GM12878 (cell line): ENCODE data around the gene FEN1. TPM values are rescaled to one million over a fixed set of nuclear protein-coding genes. Genes with fewer than 3 reads are reported as not detected.

Experiments
- ATAC-seq: fragments of 200-7000 bp; cut with Tn5 transposase; 3 replicates; pipeline ENCODE4 v1.9.1; 2020; ENCODE audit warnings: mild to moderate bottlenecking, moderate library complexity
- BruUV-seq: library from RNA; stranded (reverse); fragments of 400-500 nt; replicated peaks from 2 replicates; lab custom pipeline; 2021; lab: Mats Ljungman, UMichigan
- CTCF ChIA-PET: fragments of 300-600 bp; sonication (Branson Sonifier 250); formaldehyde crosslinking; extraction: SDS; loops from one replicate; lab custom pipeline; 2021; ENCODE audit warnings: inconsistent platforms; lab: Yijun Ruan, JAX
- POLR2A ChIA-PET: fragments of 350-600 bp; formaldehyde crosslinking; extraction: SDS; loops from one replicate; lab custom pipeline; 2021; ENCODE audit warnings: inconsistent platforms; lab: Charles Lee
- RAD21 ChIA-PET: fragments of 300-600 bp; sonication (Branson Sonifier 250); formaldehyde crosslinking; loops from one replicate; lab custom pipeline; 2023; ENCODE audit warnings: antibody characterized with exemption; ENCODE audit not compliant: unreplicated experiment; lab: Charles Lee
- SMC1A ChIA-PET: fragments of 300-600 bp; sonication (Branson Sonifier 250); formaldehyde crosslinking; loops from one replicate; lab custom pipeline; 2023; ENCODE audit not compliant: unreplicated experiment, uncharacterized antibody; lab: Charles Lee
- DNase-seq: peaks from one replicate; pipeline ENCODE4 v3.0.0-alpha.2; 2011; ENCODE audit warnings: low read depth, low spot score
- FAIRE-seq: peaks from 3 replicates; lab custom pipeline; 2011; peaks lifted over from hg19 to GRCh38; lab: Jason Lieb, UNC
- H2AFZ ChIP-seq: 2 replicates; pipeline ENCODE4 v1.6.0; 2011; ENCODE audit warnings: low read depth, low read length, control low read depth; ENCODE audit not compliant: control insufficient read depth
- H3K27ac ChIP-seq: 2 replicates; pipeline ENCODE4 v1.5.1; 2011; ENCODE audit warnings: control low read depth; ENCODE audit not compliant: control insufficient read depth, insufficient read depth
- H3K27me3 ChIP-seq, 2 experiments: replicated peaks in 1 of 2; 2 replicates each; pipeline versions ENCODE4 v1.6.0 to v1.6.1; 2011; ENCODE audit warnings: low read length in 1 of 2; ENCODE audit not compliant: control insufficient read depth in 2 of 2, insufficient read depth in 2 of 2
- H3K36me3 ChIP-seq, 2 experiments: 2 replicates each; pipeline ENCODE4 v1.5.1; 2011; ENCODE audit warnings: low read length in 1 of 2; ENCODE audit not compliant: control insufficient read depth in 2 of 2, insufficient read depth in 2 of 2
- H3K4me1 ChIP-seq: 2 replicates; pipeline ENCODE4 v1.6.1; 2011; ENCODE audit warnings: mild to moderate bottlenecking, low read length, moderate library complexity, mixed read lengths; ENCODE audit not compliant: control insufficient read depth, insufficient read depth
- H3K4me2 ChIP-seq: 2 replicates; pipeline ENCODE4 v1.6.0; 2011; ENCODE audit warnings: control low read depth; ENCODE audit not compliant: control insufficient read depth, insufficient read depth
- H3K4me3 ChIP-seq: fragments of 200-600 bp; sonication (generic); 2 replicates; pipeline ENCODE4 v1.5.1; 2016
- H3K79me2 ChIP-seq: 2 replicates; pipeline ENCODE4 v1.6.0; 2011; ENCODE audit warnings: low read length; ENCODE audit not compliant: control insufficient read depth, insufficient read depth
- H3K9ac ChIP-seq: 2 replicates; pipeline ENCODE4 v1.8.0; 2011; ENCODE audit warnings: low read length, control low read depth, mixed read lengths; ENCODE audit not compliant: control insufficient read depth, insufficient read depth
- H3K9me3 ChIP-seq: replicated peaks from 3 replicates; pipeline ENCODE4 v1.5.1; 2011; ENCODE audit warnings: mild to moderate bottlenecking, low read length; ENCODE audit not compliant: control insufficient read depth, insufficient read depth
- H4K20me1 ChIP-seq: 2 replicates; pipeline ENCODE4 v1.6.0; 2011; ENCODE audit not compliant: control insufficient read depth, insufficient read depth
- ASH2L ChIP-seq: fragments of 300-600, 200-600 bp; sonication (generic); IDR thresholded peaks from 2 replicates; pipeline ENCODE4 v1.6.1; 2017; ENCODE audit warnings: low read depth, mild to moderate bottlenecking, borderline replicate concordance
- CREB1 ChIP-seq: IDR thresholded peaks from 2 replicates; pipeline ENCODE4 v1.6.1; 2012; ENCODE audit warnings: low read depth, mild to moderate bottlenecking, inconsistent platforms
- E2F4 ChIP-seq: IDR thresholded peaks from 2 replicates; pipeline ENCODE4 v1.6.1; 2012; ENCODE audit warnings: low read depth, low read length, improper control_type of control experiment
- JUNB ChIP-seq: IDR thresholded peaks from 2 replicates; pipeline ENCODE4 v1.6.1; 2016; ENCODE audit warnings: antibody characterized with exemption, mild to moderate bottlenecking
- MTA2 ChIP-seq: fragments of 450-650 bp; IDR thresholded peaks from 2 replicates; pipeline ENCODE4 v1.6.1; 2016; ENCODE audit warnings: low read depth, mild to moderate bottlenecking, moderate library complexity
- MYB ChIP-seq: fragments of 150-350 bp; IDR thresholded peaks from 2 replicates; pipeline ENCODE4 v1.6.1; 2014; ENCODE audit warnings: mild to moderate bottlenecking, low read depth, low read length, borderline replicate concordance
- PAX5 ChIP-seq: IDR thresholded peaks from 2 replicates; pipeline ENCODE4 v1.6.1; 2011; ENCODE audit warnings: low read depth, low read length, borderline replicate concordance
- SPI1 ChIP-seq: IDR thresholded peaks from 2 replicates; pipeline ENCODE4 v1.6.1; 2011; ENCODE audit warnings: low read depth, mild to moderate bottlenecking, low read length, moderate library complexity, borderline replicate concordance; ENCODE audit not compliant: insufficient read depth
- STAT3 ChIP-seq: IDR thresholded peaks from 2 replicates; pipeline ENCODE4 v1.6.1; 2011; ENCODE audit warnings: low read depth, low read length, improper control_type of control experiment
- ZNF274 ChIP-seq: IDR thresholded peaks from one replicate; pipeline ENCODE4 v1.8.0; 2011; ENCODE audit not compliant: insufficient read length, insufficient read depth
- ZNF622 ChIP-seq: fragments of 450-650 bp; IDR thresholded peaks from 2 replicates; pipeline ENCODE4 v1.6.1; 2017; ENCODE audit warnings: mild to moderate bottlenecking, inconsistent platforms
- WGBS: methylation state at CpG from one replicate; pipeline ENCODE4 v1.1.6; 2016; ENCODE audit warnings: low lambda C conversion rate; ENCODE audit not compliant: insufficient replicate concordance, insufficient coverage; ENCODE audit errors: missing lambda C conversion rate; 5-methylcytosine and 5-hydroxymethylcytosine counted together
- in situ Hi-C: fragments of 300-500 bp; cut with MboI; formaldehyde crosslinking; loops from 9 replicates; pipeline ENCODE4 v1.14.3; 2018; ENCODE audit warnings: mixed read lengths
- intact Hi-C: fragments of 100-400 bp; cut with micrococcal nuclease; formaldehyde crosslinking; loops from one replicate; pipeline ENCODE4 v1.14.2; 2022; ENCODE audit not compliant: unreplicated experiment
- polyA plus RNA-seq, 11 experiments: library from polyadenylated mRNA; depleted of rRNA in 4 of 11; unstranded in 6 of 11; stranded (reverse) in 5 of 11; fragments of >200 nt; fragmentation: Nextera tagmentation in 4 of 11; fragmentation: Illumina TruSeq in 1 of 11; extraction: Ambion mirVana in 4 of 11; extraction: Trizol in 1 of 11; gene quantifications; 1 replicate in 1 of 11; 2 replicates in 10 of 11; pipeline versions ENCODE4 v1.2.1 to v1.2.3, GENCODE V29; 2011 to 2016; ENCODE audit warnings: inconsistent platforms in 2 of 11, missing spikeins in 2 of 11, low read depth in 1 of 11
- total RNA-seq, 4 experiments: library from RNA; depleted of rRNA in 3 of 4; stranded (reverse); fragments of >200 nt in 3 of 4; fragmentation: Illumina TruSeq in 1 of 4; extraction: Trizol in 1 of 4; gene quantifications; 2 replicates each; pipeline versions ENCODE4 v1.2.1 to v1.2.3, GENCODE V29; 2013 to 2021
- TF ChIP-seq, protein P1 (sequence below): IDR thresholded peaks from 2 replicates; pipeline ENCODE4 v1.6.1; 2012; ENCODE audit warnings: low read length, inconsistent platforms

The FEN1 gene
- total and polyA plus RNA-seq, 10 of the 15 experiments (the other 5 are each of a cell fraction or from before 2014, with no cell fraction given) = 54.8 to 282 (median 125) TPM

- DNase-seq = no peak
- Histone ChIP-seq H3K27me3 (no peaks in the 10 kb centered on the region), H2AFZ (no peak overlapping the region), H4K20me1 (no peaks in the 10 kb centered on the region), H3K79me2 (peaks cover 41% of the 10 kb centered on the region), H3K4me1 (no peaks in the 10 kb centered on the region; the same call in 1 of the 2 replicates), H3K4me3 (no peak overlapping the region), H3K4me2 (no peak overlapping the region), H3K27ac (no peak overlapping the region; the same call in 1 of the 2 replicates), H3K9ac (no peak overlapping the region), H3K9me3 (no peaks in the 10 kb centered on the region), H3K36me3 (peaks cover 13 to 16% of the 10 kb centered on the region in 2 experiments; a peak in 3 of 4 replicates)
- 94% methylated on average over 2 of the region's 2 CpGs for WGBS
- TF ChIP-seq JUNB = no peak
- TF ChIP-seq SPI1 = no peak
- TF ChIP-seq STAT3 = no peak
- no peak for TF ChIP-seq CREB1
- no peak for TF ChIP-seq ZNF622
- TF ChIP-seq MYB = no peak
- no peak for TF ChIP-seq PAX5
- TF ChIP-seq ZNF274 = no peak
- TF ChIP-seq, protein P1, sequence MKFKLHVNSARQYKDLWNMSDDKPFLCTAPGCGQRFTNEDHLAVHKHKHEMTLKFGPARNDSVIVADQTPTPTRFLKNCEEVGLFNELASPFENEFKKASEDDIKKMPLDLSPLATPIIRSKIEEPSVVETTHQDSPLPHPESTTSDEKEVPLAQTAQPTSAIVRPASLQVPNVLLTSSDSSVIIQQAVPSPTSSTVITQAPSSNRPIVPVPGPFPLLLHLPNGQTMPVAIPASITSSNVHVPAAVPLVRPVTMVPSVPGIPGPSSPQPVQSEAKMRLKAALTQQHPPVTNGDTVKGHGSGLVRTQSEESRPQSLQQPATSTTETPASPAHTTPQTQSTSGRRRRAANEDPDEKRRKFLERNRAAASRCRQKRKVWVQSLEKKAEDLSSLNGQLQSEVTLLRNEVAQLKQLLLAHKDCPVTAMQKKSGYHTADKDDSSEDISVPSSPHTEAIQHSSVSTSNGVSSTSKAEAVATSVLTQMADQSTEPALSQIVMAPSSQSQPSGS = no peak
- TF ChIP-seq ASH2L = no peak
- no peak for TF ChIP-seq E2F4
- TF ChIP-seq MTA2 = no peak
- CTCF ChIA-PET = interaction anchor here (1.4 to 12.7 kb wide), 8 partner anchors 12 to 308 kb away, joined by 3 to 188 read pairs (median 122); partner anchors contain the start of genes BEST1, FADS1 and FADS2
- intact Hi-C loops = loop anchor here (5.0 kb wide), 4 partner anchors 73 to 308 kb away; partner anchors contain the start of gene FTH1
- POLR2A ChIA-PET = interaction anchor here (3.7 to 7.0 kb wide), 2 partner anchors 16 to 36 kb away, joined by 22 to 77 read pairs; partner anchors contain the start of gene FADS1
- RAD21 ChIA-PET = interaction anchor here (1.0 to 6.2 kb wide), 5 partner anchors 15 to 308 kb away, joined by 3 to 96 read pairs (median 51); partner anchors contain the start of gene BEST1
- no TSS peak for BruUV-seq
- in situ Hi-C loops = loop anchor here (5.0 kb wide), 2 partner anchors 98 to 308 kb away; no protein-coding TSS in a partner anchor
- no peak for FAIRE-seq
- no peak for ATAC-seq
- SMC1A ChIA-PET = interaction anchor here (0.7 to 6.0 kb wide), 10 partner anchors 12 to 309 kb away, joined by 3 to 86 read pairs (median 22); partner anchors contain the start of genes BEST1, FADS2 and FADS3
Measured at GRCh38 chr11:61799665-61800284, 7.1 kb downstream of the FEN1 start.
